Kasumi-1 (cell line): ENCODE data around the gene MYO5C.
"Not testable (repeated sequence)": the region's sequence is repeated elsewhere in the genome, so short reads cannot be mapped to it uniquely, and the experiment has no call there.

Source experiments
- DNase-seq, 2 experiments: peaks; one replicate each; lab custom pipeline; 2025; lab: John Stamatoyannopoulos, UW

The MYO5C gene

GRCh38 chr15:52308446-52309153 is 13.0 kb upstream of the MYO5C start:
- peak; percentile 19 to 31 for DNase-seq

- no peak for DNase-seq
Observed at GRCh38 chr15:52307847-52308246, 12.2 kb upstream of the MYO5C start.

- DNase-seq = no peak
Observed at GRCh38 chr15:52306270-52306669, 10.7 kb upstream of the MYO5C start.

DNA sequence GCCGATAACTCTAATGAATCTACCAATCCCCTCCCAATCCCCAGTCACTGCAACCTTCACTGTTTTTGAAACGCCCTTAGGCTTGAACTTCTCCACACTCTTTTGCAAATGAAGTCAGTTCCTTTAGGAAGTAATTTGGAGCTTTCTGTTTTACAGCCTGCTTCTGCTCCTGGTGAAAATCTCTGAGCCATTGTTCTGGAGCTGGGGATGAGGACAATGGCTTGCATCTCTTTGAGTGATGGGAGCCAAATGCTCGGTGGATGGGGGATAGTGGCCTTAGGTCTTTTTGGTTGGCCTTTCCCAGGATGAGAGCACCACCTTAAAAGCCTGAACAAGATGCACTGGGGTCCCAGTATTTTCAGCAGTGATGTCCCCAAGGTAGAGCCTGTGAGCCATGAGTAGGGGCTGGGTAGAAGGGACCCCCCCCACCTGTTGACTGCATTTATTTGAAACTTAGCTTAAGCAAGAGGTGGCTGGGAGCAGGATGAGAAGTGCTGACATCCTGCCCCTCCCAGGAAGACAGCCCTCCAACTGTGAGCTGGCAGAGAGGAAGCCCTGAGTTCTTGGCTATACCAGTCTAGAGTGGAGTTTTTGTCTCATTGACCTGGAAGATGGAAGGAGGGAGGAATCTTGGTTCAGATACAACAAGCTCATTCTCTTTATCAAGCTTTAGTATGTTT is 7.6 kb upstream of the MYO5C start:
- DNase-seq = no peak

DNA sequence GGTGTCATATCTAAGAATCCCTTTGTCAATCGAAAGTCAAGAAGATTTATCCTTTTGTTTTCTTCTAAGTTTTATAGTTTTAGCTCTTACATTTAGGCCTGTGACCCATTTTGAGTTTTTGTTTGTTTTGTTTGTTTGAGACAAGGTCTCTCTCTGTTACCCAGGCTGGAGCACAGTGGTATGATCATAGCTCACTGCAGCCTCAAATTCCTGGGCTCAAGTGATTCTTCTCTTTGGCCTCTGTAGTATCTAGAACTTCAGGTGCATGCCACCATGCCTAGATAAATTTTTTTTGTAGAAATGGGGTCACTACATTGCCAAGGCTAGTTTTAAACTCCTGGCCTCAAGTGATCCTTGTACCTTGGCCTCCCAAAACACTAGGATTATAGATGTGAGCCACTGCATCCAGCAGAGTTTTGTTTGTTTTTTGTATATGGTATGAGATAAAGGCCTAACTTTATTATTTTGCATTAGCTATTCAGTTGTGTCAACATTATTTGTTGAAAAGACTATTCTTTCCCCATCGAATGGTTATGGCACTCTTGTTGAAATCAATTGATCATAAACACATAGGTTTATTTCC is 5.8 kb upstream of the MYO5C start:
- DNase-seq = no peak

- no peak for DNase-seq
Observed at GRCh38 chr15:52294881-52295420, 653 bp downstream of the MYO5C start.

DNA sequence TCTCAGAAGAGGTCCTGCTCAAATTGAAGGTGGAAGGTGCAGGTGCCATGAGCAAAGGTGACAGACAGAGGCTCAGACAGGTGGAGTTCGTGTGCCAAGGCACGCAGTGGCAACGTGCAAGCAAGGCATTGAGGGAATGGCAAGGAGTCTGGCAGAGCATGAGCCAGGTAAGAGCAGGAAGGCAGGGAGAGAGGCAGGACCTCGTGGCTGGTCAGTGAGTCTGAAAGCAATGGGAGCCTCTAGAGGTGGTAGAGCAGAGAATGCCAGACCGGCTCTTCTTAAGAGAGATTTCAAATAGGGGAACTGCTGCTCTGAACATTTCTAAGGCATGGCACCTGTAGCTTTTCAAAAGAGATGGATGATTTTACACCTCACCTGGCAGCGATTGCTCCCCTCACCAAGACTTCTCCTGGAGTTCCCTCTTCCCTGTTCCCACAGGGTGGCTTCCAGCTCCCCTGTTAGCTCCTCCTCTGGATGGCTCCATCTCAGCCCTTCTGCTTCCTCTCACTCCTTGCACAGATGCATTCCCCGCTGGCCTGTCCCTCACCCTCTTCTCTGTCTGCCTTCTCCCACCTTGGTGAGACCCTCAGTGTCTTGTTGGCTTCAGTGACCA is 2.7 kb downstream of the MYO5C start:
- no peak for DNase-seq

DNA sequence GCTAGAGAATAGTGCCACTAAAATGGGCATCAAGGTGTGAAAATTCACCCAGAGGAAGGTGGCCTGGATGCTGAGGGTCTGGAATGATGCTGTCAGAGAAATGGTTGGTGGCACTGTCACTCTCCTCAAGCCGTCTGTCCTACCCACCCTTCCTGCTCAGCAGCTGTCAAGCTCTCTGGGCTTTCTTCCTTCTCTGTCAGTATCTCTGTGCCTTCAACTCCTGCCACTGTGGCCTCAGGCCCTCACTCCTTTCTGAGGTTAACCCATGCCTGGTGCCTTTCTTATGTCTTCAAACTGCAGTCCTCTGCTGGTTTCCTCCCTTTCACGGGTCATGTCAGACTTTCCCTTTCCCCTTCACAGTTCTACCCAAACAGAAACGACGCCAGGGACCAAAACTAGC is 4.4 kb downstream of the MYO5C start:
- no peak for DNase-seq

GRCh38 chr15:52290800-52291199 is 4.8 kb downstream of the MYO5C start:
- DNase-seq = no peak

- no peak for DNase-seq
Observed at GRCh38 chr15:52290329-52290728, 5.3 kb downstream of the MYO5C start.

GRCh38 chr15:52289629-52290081 is 5.9 kb downstream of the MYO5C start:
- no peak for DNase-seq

GRCh38 chr15:52288986-52289385 is 6.6 kb downstream of the MYO5C start:
- no peak for DNase-seq

DNA sequence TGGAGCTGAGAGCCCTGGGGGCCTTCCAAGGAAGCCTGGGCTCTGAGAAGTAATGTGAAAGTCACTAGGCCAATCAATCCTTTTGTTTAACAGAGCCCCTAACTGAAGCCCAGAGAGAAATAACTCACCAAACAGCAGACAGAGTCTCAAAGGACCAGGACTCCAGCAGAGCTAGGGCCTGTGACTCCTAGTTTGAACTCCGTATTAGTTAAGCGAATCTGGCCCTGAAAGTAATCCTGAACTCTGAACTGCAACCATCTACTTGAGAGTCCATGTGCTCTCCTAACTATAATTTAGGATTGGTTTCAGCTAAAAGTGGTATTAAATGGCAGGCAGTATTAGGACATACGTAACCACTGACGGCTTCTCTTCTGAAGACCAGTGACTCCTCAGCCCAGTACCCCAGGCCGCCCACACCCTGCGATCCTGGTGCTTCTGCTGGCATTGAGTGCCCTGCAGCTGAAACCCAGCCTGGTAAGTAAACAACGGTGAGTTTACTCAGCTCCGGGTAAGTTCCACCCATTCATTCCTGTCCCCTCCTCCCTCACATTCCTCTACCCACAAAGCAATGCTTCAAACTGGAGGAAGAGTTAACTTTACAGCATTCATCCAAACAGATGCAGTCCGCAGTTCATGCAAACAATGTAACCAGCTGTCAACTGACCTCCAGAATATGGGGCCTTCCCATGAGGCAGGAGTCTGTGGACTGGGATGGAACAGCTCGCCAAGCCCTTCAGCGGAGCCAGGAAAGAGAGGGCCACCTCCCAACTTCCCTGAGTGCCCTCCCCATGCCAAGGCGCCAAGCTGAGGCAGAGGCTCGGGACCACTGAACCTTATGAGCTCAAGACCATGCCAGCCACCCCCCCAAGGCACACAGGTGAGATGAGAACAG is 7.3 kb downstream of the MYO5C start:
- DNase-seq = no peak

DNA sequence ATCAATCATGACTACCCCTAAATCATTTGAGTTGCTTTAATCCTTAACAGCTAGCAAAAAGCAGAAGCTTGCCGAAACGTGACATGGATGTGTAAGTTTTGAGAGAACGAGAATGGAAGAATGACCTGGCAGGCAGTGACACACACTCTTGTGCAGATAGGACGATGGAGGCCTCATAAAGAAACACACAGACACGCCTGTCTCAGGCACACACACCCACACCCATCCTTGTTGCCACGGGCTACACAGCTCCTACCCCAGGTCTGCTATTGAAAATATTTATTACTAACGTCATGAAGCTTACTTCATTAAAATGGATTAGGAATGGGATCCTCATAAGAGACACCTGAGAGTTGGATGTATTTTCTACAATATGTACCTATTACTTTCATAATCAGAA is 8.5 kb downstream of the MYO5C start:
- DNase-seq = no peak

DNA sequence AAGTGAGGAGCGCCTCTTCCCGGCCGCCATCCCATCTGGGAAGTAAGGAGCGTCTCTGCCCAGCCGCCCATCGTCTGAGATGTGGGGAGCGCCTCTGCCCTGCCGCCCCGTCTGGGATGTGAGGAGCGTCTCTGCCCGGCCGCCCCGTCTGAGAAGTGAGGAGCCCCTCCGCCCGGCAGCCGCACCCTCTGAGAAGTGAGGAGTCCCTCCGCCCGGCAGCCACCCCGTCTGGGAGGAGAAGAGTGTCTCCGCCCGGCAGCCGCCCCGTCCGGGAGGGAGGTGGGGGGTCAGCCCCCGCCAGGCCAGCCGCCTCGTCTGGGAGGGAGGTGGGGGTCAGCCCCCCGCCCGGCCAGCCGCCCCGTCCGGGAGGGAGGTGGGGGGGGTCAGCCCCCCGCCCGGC is 9.7 kb downstream of the MYO5C start:
- not testable (repeated sequence) for DNase-seq

DNA sequence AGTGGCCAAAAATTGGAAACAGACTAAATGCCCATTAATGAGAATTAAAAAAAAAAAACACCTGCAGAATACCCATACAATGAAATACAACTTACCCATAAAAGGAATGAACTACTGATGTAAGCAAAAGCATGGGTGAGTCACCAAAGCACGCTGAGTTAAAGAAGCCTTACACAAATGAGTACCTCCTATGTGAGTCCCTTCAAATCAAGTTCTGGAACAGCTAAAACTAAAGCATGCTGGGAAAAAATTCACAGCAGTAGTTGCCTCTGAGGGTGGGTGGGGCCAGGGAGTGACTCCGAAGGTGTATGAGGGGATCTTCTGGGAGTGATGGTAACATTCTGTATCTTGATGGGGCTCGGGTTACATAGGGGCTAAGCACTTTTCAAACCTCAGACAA is 11.4 kb downstream of the MYO5C start:
- DNase-seq = no peak

DNA sequence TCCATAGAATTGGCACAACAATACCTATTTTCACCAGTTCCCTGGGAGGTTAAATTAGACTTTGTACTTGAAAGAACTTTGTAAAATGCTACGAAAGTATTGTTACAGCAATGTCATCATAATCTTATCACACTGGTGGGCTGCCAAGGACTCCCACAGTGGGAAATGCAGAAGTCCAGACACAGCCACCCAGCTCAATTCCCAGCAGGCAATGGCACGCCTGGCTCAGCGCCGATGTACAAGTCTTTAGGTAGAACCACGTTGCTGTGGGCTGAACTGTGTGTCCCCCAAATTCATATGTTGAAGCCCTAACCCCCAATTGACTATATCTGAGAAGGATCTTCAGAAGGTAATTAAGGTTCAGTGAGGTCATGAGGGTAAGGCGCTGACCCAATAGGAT is 12.3 kb downstream of the MYO5C start:
- DNase-seq = no peak

DNA sequence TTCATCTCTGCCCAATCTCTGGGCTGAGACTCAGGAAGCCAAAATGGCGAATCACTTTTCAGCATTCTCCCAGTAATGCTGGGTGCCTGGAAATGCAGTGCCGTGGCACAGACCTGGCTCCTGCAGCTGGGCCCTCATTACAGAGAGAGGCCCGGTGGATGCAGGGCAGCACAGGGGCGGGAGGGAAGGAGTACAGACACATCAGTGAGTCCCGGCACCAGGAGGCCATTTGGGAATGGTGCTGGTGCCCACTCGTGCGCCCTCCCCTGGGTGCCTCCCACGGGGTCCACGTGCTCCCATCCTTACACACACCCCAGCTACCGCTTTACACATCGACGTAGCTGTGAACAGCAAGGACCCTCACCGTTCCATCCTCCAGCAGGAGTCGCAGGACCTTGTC is 13.2 kb downstream of the MYO5C start:
- no peak for DNase-seq

GRCh38 chr15:52281085-52282035 is 14.2 kb downstream of the MYO5C start:
- no peak for DNase-seq

DNA sequence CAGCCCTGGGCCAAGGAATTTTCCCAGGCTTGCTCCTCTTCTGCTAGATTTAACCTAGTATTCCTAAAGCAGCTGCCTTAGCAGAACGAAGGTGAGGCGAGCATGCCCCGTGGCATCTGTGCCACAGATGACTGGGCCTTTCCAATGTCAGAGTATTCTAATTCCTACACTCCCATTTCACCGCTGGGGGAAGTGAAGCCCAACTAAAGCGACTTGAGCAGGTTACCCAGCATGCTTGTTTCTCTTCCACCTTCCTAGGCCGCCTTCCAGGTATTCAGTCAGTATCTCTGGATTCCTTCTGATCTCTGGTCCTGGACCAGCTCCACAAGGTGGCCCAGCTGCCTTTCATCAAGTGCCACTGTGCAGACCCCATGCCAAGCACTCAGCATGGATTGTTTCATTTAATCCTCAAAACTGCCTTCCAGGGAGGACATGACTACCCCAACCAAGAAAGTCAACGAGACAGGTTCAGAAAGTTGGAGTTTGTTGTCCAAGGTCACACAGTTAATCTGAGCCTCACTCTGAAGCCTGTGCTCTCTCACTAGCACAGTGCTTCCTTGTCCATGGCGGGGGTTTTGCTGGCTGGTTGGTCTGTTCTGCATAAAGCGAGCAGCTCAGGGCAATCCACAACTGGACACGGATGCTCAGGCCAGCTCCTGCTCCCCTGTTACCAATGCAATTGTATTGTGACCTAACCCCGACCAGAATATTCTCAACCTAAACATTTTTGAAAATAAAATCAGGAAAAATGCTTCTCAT is 15.1 kb downstream of the MYO5C start:
- DNase-seq = no peak
